ENCODE results near the gene NOP53. TPM values are rescaled to one million over a fixed set of nuclear protein-coding genes. Genes with fewer than 3 reads are reported as not detected.
"Not testable (repeated sequence)": the region's sequence is repeated elsewhere in the genome, so short reads cannot be mapped to it uniquely, and the experiment has no call there.

Gene NOP53
- total and polyA plus RNA-seq, 7 donors: 304 to 682 (median 560) TPM

DNA sequence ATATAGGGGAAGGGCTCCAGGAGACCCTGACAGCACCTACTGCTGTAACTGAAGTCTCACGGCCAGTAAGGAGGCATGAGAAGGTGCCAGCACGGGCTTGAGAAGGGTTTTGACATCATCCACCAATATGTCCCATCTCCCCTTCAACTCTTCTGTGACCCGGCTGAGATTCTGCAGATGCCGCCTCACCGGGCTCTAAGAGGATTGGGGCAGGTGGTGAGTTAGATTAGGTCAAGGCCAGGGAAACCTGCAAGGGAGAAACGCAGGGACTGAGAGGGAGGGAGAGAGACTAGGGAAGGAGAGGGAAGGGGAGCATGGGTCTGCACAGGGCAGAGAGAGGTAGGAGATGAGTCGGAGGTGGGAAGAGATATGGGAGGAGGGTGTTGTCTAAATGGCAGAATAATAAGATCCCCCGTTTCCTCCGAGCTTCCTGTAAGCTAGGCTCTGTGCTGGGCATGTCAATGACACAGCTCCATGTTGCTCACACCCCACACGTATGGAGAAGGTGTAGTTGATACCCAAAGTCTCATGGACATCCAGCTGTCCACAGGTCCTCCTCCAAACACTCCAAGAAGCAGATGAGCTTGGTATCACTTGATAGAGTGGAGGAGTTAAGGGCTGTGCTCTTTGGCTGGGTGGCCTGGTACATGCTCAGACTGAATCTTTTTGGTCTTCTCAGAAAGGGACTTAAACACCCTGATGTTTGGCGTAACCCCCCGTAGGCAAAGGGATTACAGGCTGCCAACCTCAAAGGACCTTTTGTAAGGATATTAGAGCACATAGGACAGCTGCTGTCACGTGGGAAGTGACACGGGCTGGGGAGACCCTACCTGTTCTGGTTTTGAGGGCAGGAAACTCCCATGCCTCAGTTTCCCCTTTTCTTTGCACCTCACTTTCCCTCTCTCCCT is 52.9 kb downstream of the NOP53 start:
- Histone ChIP-seq H3K36me3 (no peaks in the 10 kb centered on the region), H3K9me3 (no peaks in the 10 kb centered on the region), H3K4me3 (no peak overlapping the region), H3K27ac (no peak overlapping the region), H3K27me3 (no peaks in the 10 kb centered on the region), H3K4me1 (no peaks in the 10 kb centered on the region)
- DNase-seq: no peak
- WGBS, 2 donors: 50 to 65% methylated on average over 14 of the region's 14 CpGs
- intact Hi-C loops (cut with DNase I): no loop called here
- TF ChIP-seq, protein P1, sequence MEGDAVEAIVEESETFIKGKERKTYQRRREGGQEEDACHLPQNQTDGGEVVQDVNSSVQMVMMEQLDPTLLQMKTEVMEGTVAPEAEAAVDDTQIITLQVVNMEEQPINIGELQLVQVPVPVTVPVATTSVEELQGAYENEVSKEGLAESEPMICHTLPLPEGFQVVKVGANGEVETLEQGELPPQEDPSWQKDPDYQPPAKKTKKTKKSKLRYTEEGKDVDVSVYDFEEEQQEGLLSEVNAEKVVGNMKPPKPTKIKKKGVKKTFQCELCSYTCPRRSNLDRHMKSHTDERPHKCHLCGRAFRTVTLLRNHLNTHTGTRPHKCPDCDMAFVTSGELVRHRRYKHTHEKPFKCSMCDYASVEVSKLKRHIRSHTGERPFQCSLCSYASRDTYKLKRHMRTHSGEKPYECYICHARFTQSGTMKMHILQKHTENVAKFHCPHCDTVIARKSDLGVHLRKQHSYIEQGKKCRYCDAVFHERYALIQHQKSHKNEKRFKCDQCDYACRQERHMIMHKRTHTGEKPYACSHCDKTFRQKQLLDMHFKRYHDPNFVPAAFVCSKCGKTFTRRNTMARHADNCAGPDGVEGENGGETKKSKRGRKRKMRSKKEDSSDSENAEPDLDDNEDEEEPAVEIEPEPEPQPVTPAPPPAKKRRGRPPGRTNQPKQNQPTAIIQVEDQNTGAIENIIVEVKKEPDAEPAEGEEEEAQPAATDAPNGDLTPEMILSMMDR (IDR thresholded peaks at IDR 0.05): no peak
- no peak for TF ChIP-seq POLR2A (IDR thresholded peaks at IDR 0.05)
- TF ChIP-seq POLR2AphosphoS5 (IDR thresholded peaks at IDR 0.05): no peak
- TF ChIP-seq EP300 (IDR thresholded peaks at IDR 0.05): no peak

DNA sequence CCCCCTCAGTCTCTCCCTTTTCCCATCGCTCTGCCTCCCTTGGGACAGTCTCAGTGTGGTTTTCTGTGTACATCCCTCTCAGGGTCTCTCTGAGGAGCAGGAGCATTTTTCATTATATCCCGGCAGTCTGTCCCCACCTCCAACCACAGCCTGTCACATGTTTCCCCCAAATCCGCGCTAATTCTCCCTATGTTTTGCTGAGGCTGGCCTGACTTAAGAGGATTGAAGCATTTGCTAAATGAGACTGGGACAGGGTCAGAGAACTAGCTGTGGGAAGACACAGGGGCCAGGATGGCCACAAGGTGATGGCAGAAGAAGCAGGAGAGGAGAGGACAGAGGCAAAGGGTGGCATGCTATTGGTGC is 53.5 kb downstream of the NOP53 start:
- 85 to 92% methylated on average over 4 of the region's 4 CpGs for WGBS, 2 donors

DNA sequence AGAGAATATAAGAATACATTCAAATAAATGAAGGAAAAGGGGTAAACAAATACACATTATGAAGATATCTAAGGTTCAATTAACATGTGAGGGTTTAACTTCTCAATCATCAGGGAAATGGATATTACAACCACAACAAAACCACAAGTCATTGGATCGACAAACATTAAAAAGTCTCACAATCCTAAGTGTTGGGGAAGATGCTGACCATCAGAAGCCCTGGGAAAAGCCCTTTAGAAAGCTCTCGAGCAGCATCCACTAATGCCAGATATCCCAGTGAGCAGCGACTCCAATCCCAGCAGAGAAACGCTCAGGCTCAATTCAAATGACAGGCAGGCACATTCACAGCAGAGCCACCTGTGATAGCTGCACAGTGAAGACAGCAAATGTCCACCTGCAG is 55.9 kb downstream of the NOP53 start:
- no peaks in the 10 kb centered on the region for H3K36me3 ChIP-seq
- DNase-seq: no peak
- H3K27ac ChIP-seq: no peak overlapping the region
- WGBS, 2 donors: 95 to 96% methylated on average over 4 of the region's 4 CpGs
- no peaks in the 10 kb centered on the region for H3K27me3 ChIP-seq
- no peaks in the 10 kb centered on the region for H3K4me1 ChIP-seq
- H3K4me3 ChIP-seq: no peak overlapping the region
- H3K9me3 ChIP-seq: no peaks in the 10 kb centered on the region
- intact Hi-C loops (cut with DNase I): no loop called here
- TF ChIP-seq EP300 (IDR thresholded peaks at IDR 0.05) (no peak), POLR2AphosphoS5 (IDR thresholded peaks at IDR 0.05) (no peak), POLR2A (IDR thresholded peaks at IDR 0.05) (no peak)
- TF ChIP-seq, protein P1 (IDR thresholded peaks at IDR 0.05): no peak

More for the DNA sequence above, 53.5 kb downstream of the NOP53 start:
- H3K9me3 ChIP-seq: no peaks in the 10 kb centered on the region
- H3K4me3 ChIP-seq: no peak overlapping the region
- intact Hi-C loops (cut with DNase I): no loop called here
- H3K27ac ChIP-seq: no peak overlapping the region
- H3K27me3 ChIP-seq: no peaks in the 10 kb centered on the region
- TF ChIP-seq, protein P1 (IDR thresholded peaks at IDR 0.05): no peak
- TF ChIP-seq POLR2AphosphoS5 (IDR thresholded peaks at IDR 0.05) (no peak), EP300 (IDR thresholded peaks at IDR 0.05) (no peak), POLR2A (IDR thresholded peaks at IDR 0.05) (no peak)
- H3K36me3 ChIP-seq: no peaks in the 10 kb centered on the region
- no peaks in the 10 kb centered on the region for H3K4me1 ChIP-seq
- no peak for DNase-seq

DNA sequence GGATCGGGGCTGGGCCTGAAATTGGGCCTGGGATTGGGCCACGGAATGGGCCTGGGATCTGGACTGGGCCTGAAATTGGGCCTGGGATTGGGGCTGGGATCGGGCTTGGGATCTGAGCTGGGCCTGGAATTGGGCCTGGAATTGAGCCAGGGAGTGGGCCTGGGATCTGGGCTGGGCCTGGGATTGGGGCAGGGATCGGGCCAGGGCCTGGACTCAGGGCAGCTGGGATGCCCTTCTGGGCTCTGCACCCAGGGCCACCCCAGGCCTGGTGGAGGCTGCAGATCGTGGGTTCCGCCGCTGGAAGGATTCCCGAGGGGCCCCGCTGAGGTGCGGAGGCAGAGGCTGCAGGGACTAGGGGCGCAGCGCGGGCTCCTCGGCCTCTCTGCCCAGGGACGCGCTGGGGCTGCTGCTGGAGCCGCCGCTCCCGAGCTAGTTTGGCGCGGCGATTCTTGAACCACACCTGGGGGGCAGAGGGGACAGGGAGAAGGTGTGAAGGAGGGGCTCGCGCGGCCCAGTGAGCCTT is 57.2 kb downstream of the NOP53 start:
- Histone ChIP-seq H3K4me3 (no peak overlapping the region), H3K27ac (no peak overlapping the region), H3K36me3 (no peaks in the 10 kb centered on the region), H3K4me1 (no peaks in the 10 kb centered on the region), H3K27me3 (no peaks in the 10 kb centered on the region), H3K9me3 (no peaks in the 10 kb centered on the region)
- TF ChIP-seq EP300 (IDR thresholded peaks at IDR 0.05): no peak
- TF ChIP-seq POLR2A (IDR thresholded peaks at IDR 0.05): no peak
- TF ChIP-seq POLR2AphosphoS5 (IDR thresholded peaks at IDR 0.05): no peak
- TF ChIP-seq, protein P1 (IDR thresholded peaks at IDR 0.05): no peak
- DNase-seq: no peak
- WGBS, 2 donors: 92 to 96% methylated on average over 23 to 25 of the region's 25 CpGs
- intact Hi-C loops (cut with DNase I): no loop called here

DNA sequence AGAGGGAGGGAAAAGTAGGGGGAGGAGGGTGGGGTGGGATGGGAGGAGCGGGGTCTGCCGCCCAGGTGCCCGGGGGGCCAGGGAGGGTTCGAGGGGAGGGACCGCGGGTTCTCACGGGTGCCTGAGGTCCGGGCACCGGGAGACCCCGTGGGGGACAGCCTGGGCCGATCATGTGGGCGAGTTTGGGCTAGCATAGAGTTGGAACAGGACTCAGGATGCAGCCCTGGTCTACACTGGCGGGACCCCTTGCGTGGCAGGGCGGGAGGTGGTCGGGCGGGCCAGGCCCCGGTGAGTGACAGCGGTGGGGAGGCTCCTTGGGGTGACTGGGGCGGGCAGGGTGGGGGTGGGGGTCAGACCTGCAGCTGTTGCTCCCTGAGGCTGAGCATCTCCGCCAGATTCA is 57.8 kb downstream of the NOP53 start:
- H3K27me3 ChIP-seq; intact Hi-C loops (cut with DNase I); H3K36me3 ChIP-seq; H3K27ac ChIP-seq; H3K9me3 ChIP-seq; H3K4me1 ChIP-seq; H3K4me3 ChIP-seq; DNase-seq: not testable (repeated sequence)
- WGBS, 2 donors: 87 to 88% methylated on average over 21 of the region's 21 CpGs

DNA sequence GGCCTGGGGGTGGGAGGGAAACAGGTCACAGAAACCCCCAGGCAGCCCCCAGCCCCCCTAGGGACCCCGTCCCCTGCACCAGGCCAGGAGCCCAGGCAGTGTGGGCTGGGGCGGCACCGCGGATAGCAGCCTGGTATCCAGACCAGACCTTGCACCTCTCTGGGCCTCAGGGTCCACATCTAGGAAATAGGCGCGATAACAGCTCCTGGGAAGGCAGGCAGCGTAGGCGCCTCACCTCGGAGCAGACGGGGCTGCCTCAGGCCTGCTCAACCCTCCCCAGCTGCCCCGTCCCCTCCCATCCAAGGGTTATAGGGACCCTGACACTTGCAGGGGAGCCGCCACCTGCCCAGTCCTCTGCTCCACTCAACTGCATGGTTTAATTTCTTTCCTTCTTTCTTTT is 58.3 kb downstream of the NOP53 start:
- H3K9me3 ChIP-seq; H3K36me3 ChIP-seq; DNase-seq; H3K4me1 ChIP-seq; H3K4me3 ChIP-seq; intact Hi-C loops (cut with DNase I); H3K27ac ChIP-seq; H3K27me3 ChIP-seq: not testable (repeated sequence)
- 92 to 97% methylated on average over 11 of the region's 12 CpGs for WGBS, 2 donors

DNA sequence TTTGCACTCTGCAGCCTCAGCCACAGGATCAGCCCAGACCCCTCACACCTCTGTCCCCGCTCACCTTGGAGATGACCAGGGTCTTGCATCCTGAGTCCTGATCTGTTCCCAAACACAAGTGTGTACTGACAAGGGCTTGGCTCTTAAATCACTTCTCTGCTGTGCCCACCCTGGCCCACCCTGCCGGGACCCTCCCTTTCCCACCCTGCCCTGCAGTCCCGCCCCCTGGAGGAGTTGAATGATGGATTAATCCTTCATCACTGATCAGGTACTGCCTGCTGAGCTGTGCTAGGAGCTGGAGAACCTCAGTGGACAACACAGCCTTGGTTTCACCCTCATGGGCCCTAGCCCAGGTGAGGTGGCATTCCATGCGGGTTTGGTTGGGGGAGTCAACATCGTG is 59.1 kb downstream of the NOP53 start, which contains the start of gene TPRX1:
TPRX1 (minus strand) TSS at position 101 of the 400 bp plus-strand sequence; CDS start at position 89, 12 bp downstream.
- H3K27me3 ChIP-seq; H3K27ac ChIP-seq; H3K4me1 ChIP-seq; H3K9me3 ChIP-seq; DNase-seq; H3K4me3 ChIP-seq; H3K36me3 ChIP-seq; intact Hi-C loops (cut with DNase I): not testable (repeated sequence)
- 85 to 87% methylated on average over 5 of the region's 5 CpGs for WGBS, 2 donors

All from sigmoid colon (tissue), 7 donors.